ENCODE measurements around the gene ST3GAL4. TPM values are rescaled to one million over a fixed set of nuclear protein-coding genes. Genes with fewer than 3 reads are reported as not detected.

Gene ST3GAL4
- total RNA-seq, 4 donors from 2014 or later = 13.2 to 59.3 (median 41.9) TPM

GRCh38 chr11:126450198-126450597 lies 94.7 kb downstream of the ST3GAL4 start:
- TF ChIP-seq CTCF (IDR thresholded peaks at IDR 0.05) = no peak
- no peak for ATAC-seq (ENCODE audit: low FRiP score)
- DNase-seq (ENCODE audit: low spot score) = no peak

GRCh38 chr11:126450806-126451205 lies 95.3 kb downstream of the ST3GAL4 start:
- no peak for TF ChIP-seq CTCF (IDR thresholded peaks at IDR 0.05)
- DNase-seq (ENCODE audit: low spot score) (no peak), ATAC-seq (ENCODE audit: low FRiP score) (no peak)

- ATAC-seq (ENCODE audit: low FRiP score) (no peak), DNase-seq (ENCODE audit: low spot score) (no peak)
- no peak for TF ChIP-seq CTCF (IDR thresholded peaks at IDR 0.05)
Observed at GRCh38 chr11:126451211-126451802, 95.8 kb downstream of the ST3GAL4 start.

- TF ChIP-seq CTCF (IDR thresholded peaks at IDR 0.05) = no peak
- DNase-seq (ENCODE audit: low spot score) = no peak
- ATAC-seq (ENCODE audit: low FRiP score) = no peak
Observed at GRCh38 chr11:126452241-126453101, 97.0 kb downstream of the ST3GAL4 start.

GRCh38 chr11:126456089-126456488 lies 100.6 kb downstream of the ST3GAL4 start:
- no peak for TF ChIP-seq CTCF (IDR thresholded peaks at IDR 0.05)
- ATAC-seq (ENCODE audit: low FRiP score) (no peak), DNase-seq (ENCODE audit: low spot score) (no peak)

GRCh38 chr11:126456783-126457542 lies 101.5 kb downstream of the ST3GAL4 start:
- ATAC-seq (ENCODE audit: low FRiP score) (no peak), DNase-seq (ENCODE audit: low spot score) (no peak)
- TF ChIP-seq CTCF (IDR thresholded peaks at IDR 0.05) = no peak
